Testis (tissue), 2 donors: Measurements from ENCODE around the gene THADA.

Experiments used
- POLR2A ChIP-seq: fragments of 450-650 bp; IDR thresholded peaks from one replicate; pipeline ENCODE4 v1.6.1; 2017; ENCODE audit warnings: antibody characterized with exemption, mild to moderate bottlenecking, moderate library complexity
- TF ChIP-seq, protein P1 (sequence below), 3 experiments: fragments of 450-650 bp in 2 of 3; fragments of 200-600 bp in 1 of 3; sonication (generic) in 1 of 3; IDR thresholded peaks; one replicate each; pipeline ENCODE4 v1.5.1; 2016 to 2019; ENCODE audit warnings: antibody characterized with exemption in 3 of 3, mild to moderate bottlenecking in 2 of 3, moderate library complexity in 1 of 3

- TF ChIP-seq, protein P1, sequence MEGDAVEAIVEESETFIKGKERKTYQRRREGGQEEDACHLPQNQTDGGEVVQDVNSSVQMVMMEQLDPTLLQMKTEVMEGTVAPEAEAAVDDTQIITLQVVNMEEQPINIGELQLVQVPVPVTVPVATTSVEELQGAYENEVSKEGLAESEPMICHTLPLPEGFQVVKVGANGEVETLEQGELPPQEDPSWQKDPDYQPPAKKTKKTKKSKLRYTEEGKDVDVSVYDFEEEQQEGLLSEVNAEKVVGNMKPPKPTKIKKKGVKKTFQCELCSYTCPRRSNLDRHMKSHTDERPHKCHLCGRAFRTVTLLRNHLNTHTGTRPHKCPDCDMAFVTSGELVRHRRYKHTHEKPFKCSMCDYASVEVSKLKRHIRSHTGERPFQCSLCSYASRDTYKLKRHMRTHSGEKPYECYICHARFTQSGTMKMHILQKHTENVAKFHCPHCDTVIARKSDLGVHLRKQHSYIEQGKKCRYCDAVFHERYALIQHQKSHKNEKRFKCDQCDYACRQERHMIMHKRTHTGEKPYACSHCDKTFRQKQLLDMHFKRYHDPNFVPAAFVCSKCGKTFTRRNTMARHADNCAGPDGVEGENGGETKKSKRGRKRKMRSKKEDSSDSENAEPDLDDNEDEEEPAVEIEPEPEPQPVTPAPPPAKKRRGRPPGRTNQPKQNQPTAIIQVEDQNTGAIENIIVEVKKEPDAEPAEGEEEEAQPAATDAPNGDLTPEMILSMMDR (IDR thresholded peaks at IDR 0.05) = no peak
- TF ChIP-seq POLR2A = no peak
Measured at GRCh38 chr2:43313642-43314017, 282.2 kb downstream of the THADA start.
